HepG2 (cell line): ENCODE measurements around the gene IBA57. TPM values are rescaled to one million over a fixed set of nuclear protein-coding genes. Genes with fewer than 3 reads are reported as not detected.

Experiments
- ATAC-seq: fragments of 200-7000 bp; cut with Tn5 transposase; 3 replicates; pipeline ENCODE4 v1.9.1; 2020; ENCODE audit warnings: mild to moderate bottlenecking, moderate library complexity
- BruUV-seq: library from RNA; stranded (reverse); fragments of 400-500 nt; replicated peaks from 2 replicates; lab custom pipeline; 2021; lab: Mats Ljungman, UMichigan
- CTCF ChIA-PET: fragments of 300-600 bp; formaldehyde crosslinking; extraction: SDS; loops from one replicate; lab custom pipeline; 2021; ENCODE audit warnings: low total read pairs, inconsistent platforms, low intra/inter-chr PET ratio; lab: Yijun Ruan, JAX
- POLR2A ChIA-PET: fragments of 350-600 bp; sonication (Branson Sonifier 250); formaldehyde crosslinking; loops from one replicate; lab custom pipeline; 2020; ENCODE audit warnings: antibody characterized with exemption, inconsistent platforms; lab: Yijun Ruan, JAX
- DNase-seq: peaks from one replicate; pipeline ENCODE4 v3.0.0-alpha.2; 2015; ENCODE audit warnings: low spot score
- FAIRE-seq: peaks from 3 replicates; lab custom pipeline; 2011; peaks lifted over from hg19 to GRCh38; lab: Jason Lieb, UNC
- H2AFZ ChIP-seq: one replicate; pipeline ENCODE4 v1.6.1; 2011; ENCODE audit warnings: low read length, inconsistent platforms
- H3K27ac ChIP-seq: fragments of 300-600 bp; 3 replicates; pipeline ENCODE4 v1.8.0; 2011; ENCODE audit warnings: mixed run types, mild to moderate bottlenecking, mixed read lengths, low read length, inconsistent platforms; ENCODE audit not compliant: insufficient read depth; ENCODE audit errors: extremely low read length
- H3K27me3 ChIP-seq, 2 experiments: fragments of 200-600 bp in 1 of 2; 2 replicates in 1 of 2; 3 replicates in 1 of 2; pipeline versions ENCODE4 v1.6.0 to v1.8.0; 2011; ENCODE audit warnings: low read length in 2 of 2, mild to moderate bottlenecking in 2 of 2, moderate library complexity in 2 of 2, inconsistent platforms in 1 of 2; ENCODE audit not compliant: insufficient read depth in 2 of 2, control insufficient read depth in 1 of 2
- H3K36me3 ChIP-seq, 2 experiments: fragments of 200-600 bp in 1 of 2; replicated peaks in 1 of 2; 2 replicates in 1 of 2; 3 replicates in 1 of 2; pipeline versions ENCODE4 v1.5.1 to v1.8.0; 2011; ENCODE audit warnings: low read length in 2 of 2, inconsistent platforms in 1 of 2; ENCODE audit not compliant: insufficient read depth in 2 of 2, control insufficient read depth in 1 of 2
- H3K4me1 ChIP-seq: 2 replicates; pipeline ENCODE4 v1.5.1; 2012; ENCODE audit warnings: low read length, inconsistent platforms; ENCODE audit not compliant: insufficient read depth
- H3K4me2 ChIP-seq: 2 replicates; pipeline ENCODE4 v1.6.0; 2011; ENCODE audit warnings: low read depth, low read length, inconsistent platforms
- H3K4me3 ChIP-seq, 3 experiments: fragments of 200-600 bp in 1 of 3; sonication (generic), shearing (Covaris generic) in 1 of 3; replicated peaks in 1 of 3; 2 replicates each; pipeline ENCODE4 v1.5.1; 2011 to 2016; ENCODE audit warnings: low read length in 3 of 3, inconsistent platforms in 2 of 3, low read depth in 2 of 3, mild to moderate bottlenecking in 2 of 3, control low read depth in 1 of 3, mixed read lengths in 1 of 3; ENCODE audit not compliant: insufficient read depth in 1 of 3
- H3K79me2 ChIP-seq: one replicate; pipeline ENCODE4 v1.6.1; 2011; ENCODE audit warnings: low read length, inconsistent platforms; ENCODE audit not compliant: insufficient read depth
- H3K9ac ChIP-seq: 2 replicates; pipeline ENCODE4 v1.6.0; 2011; ENCODE audit warnings: mild to moderate bottlenecking, low read depth, low read length, inconsistent platforms; ENCODE audit not compliant: insufficient read depth
- H3K9me3 ChIP-seq: 2 replicates; pipeline ENCODE4 v1.5.1; 2012; ENCODE audit warnings: mild to moderate bottlenecking, low read length
- H4K20me1 ChIP-seq: 2 replicates; pipeline ENCODE4 v1.6.0; 2011; ENCODE audit warnings: inconsistent platforms, mild to moderate bottlenecking, low read length, moderate library complexity; ENCODE audit not compliant: insufficient read depth
- ATF7 ChIP-seq, 2 experiments: fragments of 450-650 bp in 1 of 2; sonication (generic) in 1 of 2; formaldehyde crosslinking in 1 of 2; IDR thresholded peaks; 2 replicates each; pipeline versions ENCODE4 v1.4.0 to v1.6.1; 2016 to 2020; ENCODE audit warnings: antibody characterized with exemption in 1 of 2, mild to moderate bottlenecking in 1 of 2, missing genetic modification reagents in 1 of 2
- NFIB ChIP-seq: sonication (generic); formaldehyde crosslinking; IDR thresholded peaks from 2 replicates; pipeline ENCODE4 v1.9.0; 2021; ENCODE audit warnings: missing genetic modification reagents, mild to moderate bottlenecking, borderline replicate concordance
- STAG1 ChIP-seq: sonication (generic); formaldehyde crosslinking; IDR thresholded peaks from 2 replicates; pipeline ENCODE4 v1.4.0; 2020; ENCODE audit warnings: missing genetic modification reagents
- TBL1XR1 ChIP-seq: fragments of 150-350 bp; IDR thresholded peaks from 2 replicates; pipeline ENCODE4 v1.6.1; 2014; ENCODE audit warnings: borderline replicate concordance, low read length; ENCODE audit not compliant: partially characterized antibody
- ZNF354B ChIP-seq: sonication (generic); formaldehyde crosslinking; IDR thresholded peaks from 2 replicates; pipeline ENCODE4 v1.8.0; 2022; ENCODE audit warnings: mild to moderate bottlenecking, missing genetic modification reagents
- ZNF543 ChIP-seq: sonication (generic); formaldehyde crosslinking; IDR thresholded peaks from 2 replicates; pipeline ENCODE4 v1.4.0; 2020; ENCODE audit warnings: mild to moderate bottlenecking, missing genetic modification reagents
- ZNF572 ChIP-seq: sonication (generic); formaldehyde crosslinking; IDR thresholded peaks from 2 replicates; pipeline ENCODE4 v1.5.1; 2020; ENCODE audit warnings: mild to moderate bottlenecking, missing genetic modification reagents
- ZNF670 ChIP-seq: sonication (generic); formaldehyde crosslinking; IDR thresholded peaks from 2 replicates; pipeline ENCODE4 v1.8.0; 2022; ENCODE audit warnings: mild to moderate bottlenecking, missing genetic modification reagents, borderline replicate concordance
- WGBS: methylation state at CpG from one replicate; pipeline ENCODE4 v1.1.6; 2017; ENCODE audit warnings: low lambda C conversion rate; 5-methylcytosine and 5-hydroxymethylcytosine counted together
- in situ Hi-C: cut with HindIII; loops from 2 replicates; pipeline ENCODE4 v1.10.0; 2017; ENCODE audit warnings: low pct_unique_long_range_greater_than_20kb; ENCODE audit not compliant: extremely low pct_ligation_motif_present
- intact Hi-C: fragments of 100-400 bp; cut with micrococcal nuclease; formaldehyde crosslinking; loops from one replicate; pipeline ENCODE4 v1.10.0; 2022; ENCODE audit not compliant: unreplicated experiment
- polyA plus RNA-seq, 8 experiments: library from polyadenylated mRNA; depleted of rRNA in 3 of 8; stranded (reverse) in 7 of 8; unstranded in 1 of 8; fragments of >200 nt; fragmentation: Illumina TruSeq in 4 of 8; extraction: Trizol in 4 of 8; gene quantifications; 2 replicates each; pipeline versions ENCODE4 v1.2.1 to v1.2.3, GENCODE V29; 2011 to 2016; ENCODE audit warnings: low read depth in 4 of 8, missing spikeins in 1 of 8, mixed read lengths in 1 of 8; ENCODE audit not compliant: insufficient read depth in 1 of 8
- total RNA-seq, 5 experiments: library from RNA; depleted of rRNA; stranded (reverse); fragments of >200 nt; fragmentation: Illumina TruSeq; extraction: Trizol; gene quantifications; 2 replicates each; pipeline ENCODE4 v1.2.3, GENCODE V29; 2016; ENCODE audit warnings: low read depth in 1 of 5
- TF ChIP-seq, protein P1 (sequence below): IDR thresholded peaks from 2 replicates; pipeline ENCODE4 v1.6.1; 2012; ENCODE audit warnings: low read length, improper control_type of control experiment
- TF ChIP-seq, protein P2 (sequence below): sonication (generic); formaldehyde crosslinking; IDR thresholded peaks from 2 replicates; pipeline ENCODE4 v1.8.1; 2022; ENCODE audit warnings: low read depth, mild to moderate bottlenecking, missing genetic modification reagents
- TF ChIP-seq, protein P3 (sequence below): sonication (generic); formaldehyde crosslinking; IDR thresholded peaks from 2 replicates; pipeline ENCODE4 v1.4.0; 2020; ENCODE audit warnings: mild to moderate bottlenecking, missing genetic modification reagents

IBA57 gene
- total and polyA plus RNA-seq, 2 of the 13 experiments (the other 11 are each of a cell fraction or from before 2014, with no cell fraction given), result 2.3 to 10.2 TPM

GRCh38 chr1:228160201-228160761, 5.3 kb upstream of the IBA57 start (continued):
- TF ChIP-seq, protein P1, sequence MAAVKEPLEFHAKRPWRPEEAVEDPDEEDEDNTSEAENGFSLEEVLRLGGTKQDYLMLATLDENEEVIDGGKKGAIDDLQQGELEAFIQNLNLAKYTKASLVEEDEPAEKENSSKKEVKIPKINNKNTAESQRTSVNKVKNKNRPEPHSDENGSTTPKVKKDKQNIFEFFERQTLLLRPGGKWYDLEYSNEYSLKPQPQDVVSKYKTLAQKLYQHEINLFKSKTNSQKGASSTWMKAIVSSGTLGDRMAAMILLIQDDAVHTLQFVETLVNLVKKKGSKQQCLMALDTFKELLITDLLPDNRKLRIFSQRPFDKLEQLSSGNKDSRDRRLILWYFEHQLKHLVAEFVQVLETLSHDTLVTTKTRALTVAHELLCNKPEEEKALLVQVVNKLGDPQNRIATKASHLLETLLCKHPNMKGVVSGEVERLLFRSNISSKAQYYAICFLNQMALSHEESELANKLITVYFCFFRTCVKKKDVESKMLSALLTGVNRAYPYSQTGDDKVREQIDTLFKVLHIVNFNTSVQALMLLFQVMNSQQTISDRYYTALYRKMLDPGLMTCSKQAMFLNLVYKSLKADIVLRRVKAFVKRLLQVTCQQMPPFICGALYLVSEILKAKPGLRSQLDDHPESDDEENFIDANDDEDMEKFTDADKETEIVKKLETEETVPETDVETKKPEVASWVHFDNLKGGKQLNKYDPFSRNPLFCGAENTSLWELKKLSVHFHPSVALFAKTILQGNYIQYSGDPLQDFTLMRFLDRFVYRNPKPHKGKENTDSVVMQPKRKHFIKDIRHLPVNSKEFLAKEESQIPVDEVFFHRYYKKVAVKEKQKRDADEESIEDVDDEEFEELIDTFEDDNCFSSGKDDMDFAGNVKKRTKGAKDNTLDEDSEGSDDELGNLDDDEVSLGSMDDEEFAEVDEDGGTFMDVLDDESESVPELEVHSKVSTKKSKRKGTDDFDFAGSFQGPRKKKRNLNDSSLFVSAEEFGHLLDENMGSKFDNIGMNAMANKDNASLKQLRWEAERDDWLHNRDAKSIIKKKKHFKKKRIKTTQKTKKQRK, result no peak

- H3K4me1 ChIP-seq, result peaks cover 56% of the 10 kb centered on the region
- DNase-seq (no peak), ATAC-seq (no peak), FAIRE-seq (no peak)
- no peak overlapping the region for H3K27ac ChIP-seq
- 8% methylated on average over 6 of the region's 7 CpGs for WGBS
- peaks cover 3% of the 10 kb centered on the region; the same call in 1 of the 2 replicates for H4K20me1 ChIP-seq
- H3K9me3 ChIP-seq, result no peaks in the 10 kb centered on the region
- H3K4me2 ChIP-seq, result peak overlapping the region; percentile 34; the same call in 1 of the 2 replicates
- intact Hi-C loops (no loop called here), in situ Hi-C loops (no loop called here)
- no peak overlapping the region for H3K9ac ChIP-seq
- H3K4me3 ChIP-seq, result no peak overlapping the region
- H3K36me3 ChIP-seq, result no peaks in the 10 kb centered on the region
- ChIA-PET POLR2A (interaction anchor here (0.8 to 2.8 kb wide), 2 partner anchors 10 to 12 kb away, joined by 4 to 16 read pairs; partner anchors contain the start of gene GJC2), CTCF (no interaction called here)
- H3K79me2 ChIP-seq, result no peaks in the 10 kb centered on the region
- BruUV-seq, result no TSS peak
- no peaks in the 10 kb centered on the region; a peak in 1 of 5 replicates for H3K27me3 ChIP-seq
- no peak overlapping the region for H2AFZ ChIP-seq
- no peak for TF ChIP-seq TBL1XR1
- TF ChIP-seq, protein P2, sequence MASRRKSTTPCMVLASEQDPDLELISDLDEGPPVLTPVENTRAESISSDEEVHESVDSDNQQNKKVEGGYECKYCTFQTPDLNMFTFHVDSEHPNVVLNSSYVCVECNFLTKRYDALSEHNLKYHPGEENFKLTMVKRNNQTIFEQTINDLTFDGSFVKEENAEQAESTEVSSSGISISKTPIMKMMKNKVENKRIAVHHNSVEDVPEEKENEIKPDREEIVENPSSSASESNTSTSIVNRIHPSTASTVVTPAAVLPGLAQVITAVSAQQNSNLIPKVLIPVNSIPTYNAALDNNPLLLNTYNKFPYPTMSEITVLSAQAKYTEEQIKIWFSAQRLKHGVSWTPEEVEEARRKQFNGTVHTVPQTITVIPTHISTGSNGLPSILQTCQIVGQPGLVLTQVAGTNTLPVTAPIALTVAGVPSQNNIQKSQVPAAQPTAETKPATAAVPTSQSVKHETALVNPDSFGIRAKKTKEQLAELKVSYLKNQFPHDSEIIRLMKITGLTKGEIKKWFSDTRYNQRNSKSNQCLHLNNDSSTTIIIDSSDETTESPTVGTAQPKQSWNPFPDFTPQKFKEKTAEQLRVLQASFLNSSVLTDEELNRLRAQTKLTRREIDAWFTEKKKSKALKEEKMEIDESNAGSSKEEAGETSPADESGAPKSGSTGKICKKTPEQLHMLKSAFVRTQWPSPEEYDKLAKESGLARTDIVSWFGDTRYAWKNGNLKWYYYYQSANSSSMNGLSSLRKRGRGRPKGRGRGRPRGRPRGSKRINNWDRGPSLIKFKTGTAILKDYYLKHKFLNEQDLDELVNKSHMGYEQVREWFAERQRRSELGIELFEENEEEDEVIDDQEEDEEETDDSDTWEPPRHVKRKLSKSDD (CRISPR knock-in tag), result no peak
- TF ChIP-seq NFIB, result no peak
- TF ChIP-seq ZNF354B (CRISPR knock-in tag), result no peak
- TF ChIP-seq ZNF572, result no peak
- no peak for TF ChIP-seq ZNF543
- TF ChIP-seq STAG1 (CRISPR knock-in tag), result no peak
- TF ChIP-seq ATF7 (IDR thresholded peaks at IDR 0.05), result no peak
- no peak for TF ChIP-seq ATF7 (CRISPR knock-in tag; IDR thresholded peaks at IDR 0.05)
- TF ChIP-seq, protein P3, sequence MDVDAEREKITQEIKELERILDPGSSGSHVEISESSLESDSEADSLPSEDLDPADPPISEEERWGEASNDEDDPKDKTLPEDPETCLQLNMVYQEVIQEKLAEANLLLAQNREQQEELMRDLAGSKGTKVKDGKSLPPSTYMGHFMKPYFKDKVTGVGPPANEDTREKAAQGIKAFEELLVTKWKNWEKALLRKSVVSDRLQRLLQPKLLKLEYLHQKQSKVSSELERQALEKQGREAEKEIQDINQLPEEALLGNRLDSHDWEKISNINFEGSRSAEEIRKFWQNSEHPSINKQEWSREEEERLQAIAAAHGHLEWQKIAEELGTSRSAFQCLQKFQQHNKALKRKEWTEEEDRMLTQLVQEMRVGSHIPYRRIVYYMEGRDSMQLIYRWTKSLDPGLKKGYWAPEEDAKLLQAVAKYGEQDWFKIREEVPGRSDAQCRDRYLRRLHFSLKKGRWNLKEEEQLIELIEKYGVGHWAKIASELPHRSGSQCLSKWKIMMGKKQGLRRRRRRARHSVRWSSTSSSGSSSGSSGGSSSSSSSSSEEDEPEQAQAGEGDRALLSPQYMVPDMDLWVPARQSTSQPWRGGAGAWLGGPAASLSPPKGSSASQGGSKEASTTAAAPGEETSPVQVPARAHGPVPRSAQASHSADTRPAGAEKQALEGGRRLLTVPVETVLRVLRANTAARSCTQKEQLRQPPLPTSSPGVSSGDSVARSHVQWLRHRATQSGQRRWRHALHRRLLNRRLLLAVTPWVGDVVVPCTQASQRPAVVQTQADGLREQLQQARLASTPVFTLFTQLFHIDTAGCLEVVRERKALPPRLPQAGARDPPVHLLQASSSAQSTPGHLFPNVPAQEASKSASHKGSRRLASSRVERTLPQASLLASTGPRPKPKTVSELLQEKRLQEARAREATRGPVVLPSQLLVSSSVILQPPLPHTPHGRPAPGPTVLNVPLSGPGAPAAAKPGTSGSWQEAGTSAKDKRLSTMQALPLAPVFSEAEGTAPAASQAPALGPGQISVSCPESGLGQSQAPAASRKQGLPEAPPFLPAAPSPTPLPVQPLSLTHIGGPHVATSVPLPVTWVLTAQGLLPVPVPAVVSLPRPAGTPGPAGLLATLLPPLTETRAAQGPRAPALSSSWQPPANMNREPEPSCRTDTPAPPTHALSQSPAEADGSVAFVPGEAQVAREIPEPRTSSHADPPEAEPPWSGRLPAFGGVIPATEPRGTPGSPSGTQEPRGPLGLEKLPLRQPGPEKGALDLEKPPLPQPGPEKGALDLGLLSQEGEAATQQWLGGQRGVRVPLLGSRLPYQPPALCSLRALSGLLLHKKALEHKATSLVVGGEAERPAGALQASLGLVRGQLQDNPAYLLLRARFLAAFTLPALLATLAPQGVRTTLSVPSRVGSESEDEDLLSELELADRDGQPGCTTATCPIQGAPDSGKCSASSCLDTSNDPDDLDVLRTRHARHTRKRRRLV (CRISPR knock-in tag), result no peak
- no peak for TF ChIP-seq ZNF670
Observed at GRCh38 chr1:228161362-228161761, 4.2 kb upstream of the IBA57 start.
